GM21526 (cell line): ENCODE measurements around the gene MFSD2A.
"Not testable (repeated sequence)": the region's sequence is repeated elsewhere in the genome, so short reads cannot be mapped to it uniquely, and the experiment has no call there.

Experiments
- ATAC-seq: cut with Tn5 transposase; IDR thresholded peaks from one replicate; pipeline ENCODE4 v1.9.1; 2021; ENCODE audit warnings: moderate library complexity; ENCODE audit not compliant: unreplicated experiment, low FRiP score

MFSD2A gene

DNA sequence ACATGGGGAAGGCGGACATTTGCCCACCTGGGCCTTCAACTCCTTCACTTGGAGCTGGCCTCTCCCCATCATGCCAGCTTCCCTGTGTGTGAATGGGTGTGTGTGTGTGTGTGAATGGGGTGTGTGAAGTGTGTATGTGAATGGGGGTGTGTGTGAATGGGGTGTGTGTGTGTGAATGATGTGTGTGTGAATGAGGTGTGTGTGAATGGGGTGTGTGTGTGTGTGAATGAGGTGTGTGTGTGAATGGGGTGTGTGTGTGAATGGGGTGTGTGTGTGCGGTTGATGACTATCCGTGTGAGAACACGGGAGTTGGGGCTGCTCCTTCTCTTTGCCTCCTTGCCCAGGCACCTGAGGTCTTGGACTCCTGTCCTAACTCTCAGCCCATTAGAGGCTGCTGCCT lies 9.6 kb downstream of the MFSD2A start:
- ATAC-seq: no peak

DNA sequence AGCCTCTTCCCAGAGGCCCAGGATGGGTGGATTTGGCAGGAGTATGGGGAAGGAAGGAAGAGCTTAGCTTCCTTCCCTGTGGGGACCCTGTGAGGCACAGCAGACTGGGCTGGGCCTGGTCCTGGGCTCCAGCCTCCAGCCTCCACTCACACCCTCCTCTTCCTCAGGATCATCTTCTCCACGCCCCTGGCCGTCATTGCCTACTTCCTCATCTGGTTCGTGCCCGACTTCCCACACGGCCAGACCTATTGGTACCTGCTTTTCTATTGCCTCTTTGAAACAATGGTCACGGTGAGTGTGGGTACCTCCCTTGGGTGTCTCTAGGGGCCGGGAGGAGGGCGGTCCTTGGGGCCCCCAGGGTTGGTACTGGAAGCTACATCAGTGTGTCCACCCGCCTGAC lies 10.1 kb downstream of the MFSD2A start:
- no peak for ATAC-seq

- no peak for ATAC-seq
Measured at GRCh38 chr1:39969048-39969447, 14.1 kb downstream of the MFSD2A start.

DNA sequence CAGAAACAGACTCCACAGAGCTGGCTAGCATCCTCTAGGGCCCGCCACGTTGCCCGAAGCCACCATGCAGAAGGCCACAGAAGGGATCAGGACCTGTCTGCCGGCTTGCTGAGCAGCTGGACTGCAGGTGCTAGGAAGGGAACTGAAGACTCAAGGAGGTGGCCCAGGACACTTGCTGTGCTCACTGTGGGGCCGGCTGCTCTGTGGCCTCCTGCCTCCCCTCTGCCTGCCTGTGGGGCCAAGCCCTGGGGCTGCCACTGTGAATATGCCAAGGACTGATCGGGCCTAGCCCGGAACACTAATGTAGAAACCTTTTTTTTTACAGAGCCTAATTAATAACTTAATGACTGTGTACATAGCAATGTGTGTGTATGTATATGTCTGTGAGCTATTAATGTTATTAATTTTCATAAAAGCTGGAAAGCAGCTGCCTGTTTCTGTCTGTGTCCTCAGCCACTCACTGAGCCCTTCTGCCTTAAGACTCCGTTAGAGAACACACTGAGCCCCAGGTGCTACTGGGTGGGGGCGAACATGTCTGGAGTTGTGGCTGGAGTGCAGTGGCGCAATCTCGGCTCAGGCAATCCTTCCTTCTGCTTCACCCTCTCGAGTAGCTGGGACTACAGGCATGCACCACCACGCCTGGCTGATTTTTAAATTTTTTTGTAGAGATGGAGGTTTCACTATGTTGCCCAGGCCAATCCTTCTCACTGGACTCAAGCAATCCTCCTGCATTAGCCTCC lies 14.8 kb downstream of the MFSD2A start:
- no peak for ATAC-seq

DNA sequence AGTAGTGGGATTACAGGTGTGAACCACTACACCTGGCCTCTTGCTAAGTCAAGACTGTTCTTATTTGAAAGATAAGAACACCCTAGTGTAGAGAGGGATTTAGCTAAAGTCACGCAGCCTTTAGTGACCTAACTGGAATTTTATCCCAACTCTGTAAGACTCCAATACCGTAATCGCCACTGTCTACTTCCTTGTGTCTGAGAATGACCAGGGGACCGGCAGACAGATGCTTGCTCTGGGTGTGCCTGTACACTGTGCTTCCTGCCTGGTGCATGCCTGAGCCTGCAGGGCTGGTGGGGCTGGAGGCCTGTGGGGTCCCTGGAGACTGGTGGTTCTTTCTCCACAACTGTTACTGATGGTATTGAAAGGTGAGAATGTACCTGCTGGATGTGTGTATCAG lies 15.3 kb downstream of the MFSD2A start:
- ATAC-seq: no peak

GRCh38 chr1:39971138-39971537 lies 16.2 kb downstream of the MFSD2A start:
- no peak for ATAC-seq

GRCh38 chr1:39973503-39974135 lies 18.7 kb downstream of the MFSD2A start:
- ATAC-seq: no peak

GRCh38 chr1:39976732-39977131 lies 21.8 kb downstream of the MFSD2A start:
- no peak for ATAC-seq

DNA sequence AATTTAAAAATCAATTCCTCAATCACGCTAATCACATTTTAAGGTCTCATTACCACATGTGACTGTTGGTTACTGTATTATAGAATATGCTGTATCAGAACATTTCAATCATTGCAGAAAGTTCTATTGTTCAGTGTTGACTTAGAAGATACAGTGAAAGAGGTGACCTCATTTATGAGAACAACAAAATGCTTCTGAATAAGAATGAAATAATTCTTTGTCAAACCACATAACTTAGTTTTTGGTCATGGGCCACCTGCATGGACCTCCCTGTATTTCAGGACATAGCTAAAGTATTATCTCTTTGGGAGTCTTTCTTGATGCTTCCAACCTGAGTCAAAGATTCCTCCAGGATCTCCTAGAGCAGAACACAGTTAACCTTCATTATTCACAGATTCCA lies 22.3 kb downstream of the MFSD2A start:
- no peak for ATAC-seq

DNA sequence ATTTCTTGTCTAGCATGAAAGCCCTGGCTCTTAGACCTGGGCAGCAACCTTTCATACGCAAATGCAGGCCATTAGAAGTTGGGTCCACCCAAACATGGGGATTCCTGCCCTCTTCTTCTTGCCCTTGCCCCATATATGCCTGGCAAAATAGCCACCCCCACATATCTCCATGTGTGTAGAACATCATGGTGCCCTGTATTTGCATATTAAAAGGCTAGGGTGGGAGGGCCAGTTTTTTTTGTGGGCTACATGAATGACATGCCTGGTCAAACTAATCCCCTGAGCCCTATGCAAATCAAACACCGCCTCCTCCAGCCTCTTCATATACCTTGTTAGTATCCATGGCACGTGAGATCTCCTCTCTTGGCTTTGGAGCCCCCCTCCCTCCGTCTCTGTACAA lies 24.7 kb downstream of the MFSD2A start:
- ATAC-seq: no peak

DNA sequence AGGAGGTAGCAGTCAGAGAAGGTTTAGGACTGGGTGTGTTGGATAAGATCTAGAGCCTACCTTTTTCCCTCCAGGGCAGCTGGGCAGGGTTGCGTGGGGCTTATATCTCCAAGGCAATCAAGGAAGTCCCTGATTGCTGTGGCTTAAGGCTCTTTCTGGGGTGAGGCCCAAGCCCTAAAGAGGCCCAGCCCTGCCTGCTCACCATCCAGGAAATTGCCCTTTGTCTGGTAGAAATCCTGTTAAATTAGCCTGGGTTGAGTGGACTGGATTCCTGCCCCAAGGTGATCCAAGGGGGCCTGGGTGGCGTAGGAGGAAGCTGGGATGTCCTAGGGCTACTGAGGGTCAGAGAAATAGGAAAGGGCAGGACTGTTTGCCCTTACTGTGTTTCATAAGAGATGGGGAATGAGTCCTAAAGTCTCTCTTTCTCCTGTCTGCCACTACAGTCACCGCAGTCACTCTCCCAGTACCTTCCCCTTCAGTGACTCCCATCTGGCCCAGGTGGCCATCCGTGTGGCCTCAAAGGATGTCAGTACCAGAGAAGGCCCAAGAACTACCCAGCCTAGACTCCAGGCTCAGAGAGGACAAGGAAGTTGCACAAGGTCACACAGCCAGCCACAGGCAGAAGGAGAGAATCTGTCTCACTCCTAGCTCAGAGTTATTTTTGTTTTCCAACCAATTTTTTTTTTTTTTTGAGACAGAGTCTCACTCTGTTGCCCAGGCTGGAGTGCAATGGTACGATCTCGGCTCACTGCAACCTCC lies 25.8 kb downstream of the MFSD2A start:
- no peak for ATAC-seq

- ATAC-seq: no peak
Measured at GRCh38 chr1:39981385-39981784, 26.4 kb downstream of the MFSD2A start.

DNA sequence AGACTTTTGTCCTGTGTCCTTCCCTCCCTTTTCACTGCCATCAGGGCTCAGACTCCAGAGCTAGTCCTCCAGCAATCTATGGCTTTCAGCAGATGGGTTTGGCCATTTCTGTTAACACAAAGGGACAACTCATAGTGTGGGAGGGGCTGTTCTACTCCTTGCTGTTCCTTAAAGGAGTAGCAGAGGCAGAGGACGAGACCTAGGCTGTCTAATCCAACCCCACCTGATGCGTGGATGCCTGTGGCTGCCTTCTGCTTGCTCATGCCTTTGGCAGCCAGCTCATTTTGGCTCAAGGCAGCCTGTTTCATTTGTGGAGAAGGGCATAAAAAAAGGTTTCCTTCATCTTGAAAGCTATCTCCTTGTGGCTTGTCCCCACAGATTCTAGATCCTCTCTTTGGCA lies 27.0 kb downstream of the MFSD2A start:
- no peak for ATAC-seq

GRCh38 chr1:39984480-39984879 lies 29.5 kb downstream of the MFSD2A start:
- ATAC-seq: not testable (repeated sequence)

DNA sequence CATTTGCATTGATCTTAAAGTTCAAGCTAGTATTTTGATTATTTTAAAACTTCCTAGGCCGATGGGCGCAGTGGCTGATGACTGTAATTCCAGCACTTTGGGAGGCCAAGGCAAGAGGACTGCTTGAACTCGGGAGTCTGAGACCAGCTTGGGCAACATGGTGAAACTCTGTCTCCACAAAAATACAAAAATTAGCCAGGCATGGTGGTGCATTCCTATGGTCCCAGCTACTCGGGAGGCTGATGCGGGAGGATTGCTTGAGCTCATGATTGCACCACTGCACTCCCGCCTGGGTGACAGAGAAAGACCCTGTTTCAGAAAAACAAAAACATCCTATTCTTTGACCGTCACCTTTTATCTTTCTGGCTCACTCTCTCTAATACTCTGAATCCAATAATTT lies 30.0 kb downstream of the MFSD2A start:
- ATAC-seq: no peak

DNA sequence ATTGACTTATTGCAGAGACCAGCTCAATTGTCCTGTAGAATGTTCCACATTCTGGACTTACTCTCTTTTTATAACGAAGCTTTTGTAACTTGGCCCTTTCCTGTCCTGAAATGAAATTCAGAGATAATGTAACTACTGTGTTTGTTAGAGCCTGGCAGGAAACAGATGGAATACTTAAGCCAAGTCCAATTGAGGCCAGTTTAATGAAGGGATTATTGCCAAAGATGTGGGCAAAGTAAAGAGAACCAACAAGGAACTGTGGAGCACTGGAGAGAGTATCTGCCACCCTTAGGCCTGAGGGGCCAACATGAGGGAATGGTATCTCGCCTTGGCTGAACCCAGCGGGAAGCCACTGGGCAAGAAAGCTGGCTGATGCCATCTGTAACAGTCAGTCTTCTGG lies 32.9 kb downstream of the MFSD2A start:
- ATAC-seq: no peak

DNA sequence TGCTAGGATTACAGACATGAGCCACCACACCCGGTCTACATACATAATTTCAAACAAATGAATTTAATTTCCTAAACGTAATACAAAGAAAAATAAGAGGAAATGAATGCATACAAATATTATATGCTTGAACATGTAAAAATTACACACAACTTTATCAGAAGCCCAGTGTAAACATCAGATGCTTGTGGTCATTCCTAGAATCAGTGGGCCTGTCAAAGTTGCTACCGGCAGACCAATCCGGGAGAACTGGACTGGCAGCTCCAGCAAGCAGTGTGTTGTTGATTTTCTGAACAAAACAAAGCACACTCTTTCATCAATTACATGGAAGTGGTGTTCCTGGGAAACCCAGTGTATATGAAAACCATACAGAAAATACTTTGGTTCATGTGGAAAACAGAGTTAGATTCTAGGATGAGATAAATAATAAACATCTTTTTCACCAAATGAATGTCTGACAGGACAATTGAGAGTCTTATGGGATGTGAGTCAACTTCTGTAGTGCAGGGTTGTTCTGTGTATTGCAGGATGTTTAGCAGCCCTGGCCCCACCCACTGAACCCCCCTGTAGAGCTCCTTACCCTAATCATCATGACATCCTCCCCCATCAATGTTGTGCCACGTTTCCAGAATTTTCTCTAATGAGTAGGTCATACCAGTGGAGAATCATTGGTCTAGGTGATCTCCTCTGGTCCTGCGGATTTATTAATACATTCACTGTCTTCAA lies 33.8 kb downstream of the MFSD2A start:
- ATAC-seq: no peak

GRCh38 chr1:39990428-39990827 lies 35.5 kb downstream of the MFSD2A start:
- no peak for ATAC-seq

- no peak for ATAC-seq
Measured at GRCh38 chr1:39992234-39992633, 37.3 kb downstream of the MFSD2A start.

DNA sequence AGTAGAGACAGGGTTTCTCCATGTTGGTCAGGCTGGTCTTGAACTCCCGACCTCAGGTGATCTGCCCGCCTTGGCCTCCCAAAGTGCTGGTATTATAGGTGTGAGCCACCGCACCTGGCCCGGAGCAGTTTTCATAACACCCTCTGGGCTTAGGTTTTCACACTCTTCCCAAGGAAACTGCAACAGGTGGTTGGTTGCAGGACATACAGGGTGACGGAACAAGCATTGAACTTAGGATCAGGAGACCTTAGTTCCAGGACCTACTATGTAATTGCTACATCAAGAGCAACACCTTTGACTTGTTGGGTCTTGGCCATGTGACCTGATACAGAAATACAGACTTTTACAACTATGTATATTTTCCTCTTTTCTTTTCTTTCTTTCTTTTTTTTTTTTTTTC lies 37.9 kb downstream of the MFSD2A start:
- no peak for ATAC-seq

DNA sequence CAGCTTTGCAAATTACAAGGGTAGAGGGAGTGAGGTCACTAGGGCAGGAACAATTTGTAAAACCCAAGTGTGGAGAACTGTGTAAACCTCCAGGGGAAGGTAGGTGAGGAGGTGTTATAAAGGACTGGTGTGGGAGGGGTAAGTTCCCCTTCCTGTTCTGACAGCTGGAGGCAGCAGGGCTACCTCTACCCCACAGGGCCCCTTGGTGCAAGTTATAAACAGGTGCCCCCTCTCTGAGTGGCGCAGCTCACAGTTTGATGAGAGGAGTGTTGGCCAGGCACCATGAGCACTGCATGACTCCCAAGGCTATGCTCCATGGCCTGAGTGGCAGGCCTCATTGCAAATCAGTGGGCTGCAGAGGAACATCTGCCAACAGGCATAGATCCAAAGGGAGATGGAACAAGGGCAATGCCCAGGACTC lies 41.0 kb downstream of the MFSD2A start:
- ATAC-seq: peak; percentile 84
